Stimulated activated CD4-positive, alpha-beta T cell treated with anti-CD3 and anti-CD28 coated beads, Interleukin-1b, Interleukin-23, amount 100 ng/mL, for 1 hour (primary cell): ENCODE results near the gene RGMB.
"Not testable (repeated sequence)": the region's sequence is repeated elsewhere in the genome, so short reads cannot be mapped to it uniquely, and the experiment has no call there.

Source experiments
- DNase-seq, 2 donors: peaks; one replicate each; pipeline ENCODE4 v3.0.0-alpha.2; 2020; ENCODE audit warnings: low read depth in 2 of 2

RGMB gene, protein sequence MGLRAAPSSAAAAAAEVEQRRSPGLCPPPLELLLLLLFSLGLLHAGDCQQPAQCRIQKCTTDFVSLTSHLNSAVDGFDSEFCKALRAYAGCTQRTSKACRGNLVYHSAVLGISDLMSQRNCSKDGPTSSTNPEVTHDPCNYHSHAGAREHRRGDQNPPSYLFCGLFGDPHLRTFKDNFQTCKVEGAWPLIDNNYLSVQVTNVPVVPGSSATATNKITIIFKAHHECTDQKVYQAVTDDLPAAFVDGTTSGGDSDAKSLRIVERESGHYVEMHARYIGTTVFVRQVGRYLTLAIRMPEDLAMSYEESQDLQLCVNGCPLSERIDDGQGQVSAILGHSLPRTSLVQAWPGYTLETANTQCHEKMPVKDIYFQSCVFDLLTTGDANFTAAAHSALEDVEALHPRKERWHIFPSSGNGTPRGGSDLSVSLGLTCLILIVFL

DNA sequence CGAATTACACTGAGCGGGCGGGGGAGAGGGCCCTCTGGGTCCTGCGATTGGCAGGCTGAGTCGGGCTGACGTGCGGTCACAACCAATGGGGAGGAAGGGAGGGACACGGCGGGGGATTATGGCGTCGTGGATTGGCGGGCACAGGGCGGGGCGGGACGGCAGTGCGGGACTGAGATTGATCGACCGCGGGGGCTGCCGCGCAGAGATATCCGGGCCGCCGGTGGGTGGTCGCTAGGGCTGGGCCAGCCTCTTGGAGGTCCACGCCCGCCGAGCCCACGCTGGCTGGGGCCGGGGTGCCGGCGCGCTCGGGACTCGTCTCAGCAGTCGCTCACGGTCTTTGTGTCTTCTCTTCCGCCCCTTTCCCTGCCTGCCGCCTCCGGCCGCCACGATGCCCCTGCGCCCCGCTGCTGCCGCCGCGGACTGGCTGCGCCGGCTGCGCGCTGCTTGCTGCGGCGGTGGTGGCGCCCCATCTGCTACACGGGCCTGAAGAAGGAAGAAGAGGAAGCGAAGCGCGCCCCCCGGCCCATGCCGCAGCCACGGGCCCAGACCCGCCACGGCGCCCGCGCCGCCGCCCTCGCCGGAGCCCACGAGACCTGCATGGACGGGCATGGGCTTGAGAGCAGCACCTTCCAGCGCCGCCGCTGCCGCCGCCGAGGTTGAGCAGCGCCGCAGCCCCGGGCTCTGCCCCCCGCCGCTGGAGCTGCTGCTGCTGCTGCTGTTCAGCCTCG lies at the start of gene RGMB:
Gene RGMB, plus strand, starts transcription at position 200 of the 728 bp plus-strand sequence. Its CDS starts 408 bp downstream, at position 608.
- peak; percentile 69 to 71 for DNase-seq

DNA sequence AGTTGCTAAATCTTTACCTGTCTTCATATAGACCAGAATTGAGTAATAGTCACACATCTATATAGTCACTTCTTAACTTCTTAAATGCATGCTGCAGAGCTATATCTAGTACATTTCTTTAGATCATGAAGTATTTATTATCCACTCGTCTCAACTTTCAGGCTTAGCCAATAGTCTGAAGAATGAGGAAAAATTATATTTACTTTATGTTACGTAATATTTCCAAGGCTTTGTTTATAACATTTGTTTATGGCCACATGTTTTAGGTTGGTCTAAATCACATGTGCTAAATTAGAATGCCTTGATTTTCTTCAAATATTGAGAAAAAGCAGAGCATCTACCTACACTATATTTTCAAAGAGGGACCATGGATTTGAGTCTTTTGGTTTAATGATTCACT lies 47.2 kb upstream of the RGMB start:
- DNase-seq: no peak

DNA sequence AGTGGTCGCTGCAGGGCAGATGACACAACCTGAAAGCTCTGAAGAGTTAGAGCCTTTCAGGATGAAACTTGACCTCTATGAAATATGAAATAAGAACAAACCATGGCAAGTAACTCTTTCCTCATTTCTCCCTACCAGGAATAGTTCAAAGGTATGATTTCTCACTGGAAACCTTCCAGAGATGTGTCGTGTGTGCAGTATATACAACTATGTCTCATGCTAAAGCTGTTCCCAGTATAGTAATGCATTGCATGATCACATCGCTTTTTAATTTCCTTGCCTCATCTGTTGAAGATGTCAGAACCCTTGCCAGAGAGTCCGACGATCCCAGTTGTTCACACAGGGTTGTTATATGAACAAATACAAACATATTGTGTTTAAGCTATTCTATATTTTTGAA lies 45.8 kb upstream of the RGMB start:
- DNase-seq: no peak

DNA sequence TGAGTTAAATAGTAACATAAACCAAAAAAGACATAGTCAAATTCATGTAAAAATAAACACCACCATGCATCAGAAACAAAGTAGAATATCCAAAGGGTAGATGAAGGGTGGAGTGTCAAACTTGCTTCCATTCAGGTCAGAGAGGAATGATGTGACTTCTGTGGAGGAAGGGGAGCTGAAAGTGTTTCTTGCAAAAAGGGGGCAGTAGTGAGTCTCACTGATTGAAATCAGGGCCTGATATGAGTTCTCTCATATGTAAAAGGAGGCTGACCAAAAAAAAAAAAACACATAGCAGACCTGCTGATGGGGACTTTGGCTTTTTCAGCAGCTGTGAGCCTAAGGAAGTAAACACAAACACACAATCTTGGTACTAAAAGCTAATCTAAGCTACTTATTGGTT lies 38.8 kb upstream of the RGMB start:
- DNase-seq: no peak

DNA sequence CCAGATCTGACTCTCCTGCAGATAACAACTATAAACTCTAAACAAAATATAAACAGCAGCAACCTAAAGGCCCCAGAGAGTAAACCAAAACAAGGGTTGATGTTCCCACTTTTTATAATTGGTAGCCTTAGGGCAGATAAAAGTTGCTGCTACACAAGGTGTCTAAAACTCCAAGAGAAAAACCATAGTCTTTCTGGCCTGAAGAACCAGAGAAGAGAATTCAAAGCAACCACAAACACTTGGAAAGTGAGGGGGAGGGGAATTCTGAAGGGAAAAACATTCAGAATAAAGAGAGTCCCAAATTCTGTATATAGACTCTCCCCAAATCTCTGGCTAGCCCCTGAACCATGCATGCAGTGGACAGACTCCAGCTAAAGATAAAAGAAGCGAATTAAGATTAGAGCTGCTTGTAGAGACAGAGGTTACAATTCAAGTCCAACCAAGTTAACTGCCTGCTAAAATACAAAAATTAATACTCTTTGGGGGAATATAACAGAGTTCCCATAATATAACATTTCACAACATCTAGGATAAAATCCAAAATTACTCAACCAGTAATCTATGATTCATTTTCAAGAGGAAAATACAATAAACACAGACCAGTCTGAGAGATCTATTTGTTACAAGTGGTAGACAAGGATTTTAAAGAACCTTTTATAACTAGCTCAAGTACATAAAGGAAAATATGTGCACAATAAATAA lies 37.5 kb upstream of the RGMB start:
- no peak for DNase-seq

DNA sequence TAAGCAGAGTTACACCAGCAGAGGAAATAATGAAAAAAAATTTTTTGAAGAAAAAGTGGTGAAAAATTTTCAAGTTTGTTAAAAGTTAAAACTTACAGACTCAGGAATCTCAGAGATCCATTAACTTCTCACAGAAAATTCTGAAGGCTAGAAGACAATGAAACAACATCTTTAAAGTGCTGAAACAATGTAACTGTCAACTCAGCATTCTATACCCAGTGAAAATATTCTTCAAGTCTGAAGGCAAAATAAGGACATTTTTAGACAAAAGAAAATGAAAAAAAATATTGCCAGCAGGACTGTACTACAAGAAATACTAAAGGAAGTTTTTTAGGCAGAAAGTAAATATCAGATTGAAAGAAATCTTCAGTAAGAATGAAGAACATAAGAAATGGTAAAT lies 36.7 kb upstream of the RGMB start:
- no peak for DNase-seq

DNA sequence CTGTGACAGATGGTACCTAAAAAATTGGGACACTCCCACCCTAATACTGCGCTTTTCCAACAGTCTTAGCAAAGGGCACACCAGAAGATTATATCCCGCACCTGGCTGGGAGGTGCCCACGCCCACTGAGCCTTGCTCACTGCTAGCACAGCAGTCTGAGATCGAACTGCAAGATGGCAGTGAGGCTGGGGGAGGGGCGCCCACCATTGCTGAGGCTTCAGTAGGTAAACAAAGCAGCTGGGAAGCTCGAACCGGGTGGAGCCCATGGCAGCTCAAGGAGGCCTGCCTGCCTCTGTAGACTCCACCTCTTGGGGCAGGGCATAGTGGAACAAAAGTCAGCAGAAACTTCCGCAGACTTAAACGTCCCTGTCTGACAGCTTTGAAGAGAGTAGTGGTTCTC lies 36.0 kb upstream of the RGMB start:
- DNase-seq: not testable (repeated sequence)

DNA sequence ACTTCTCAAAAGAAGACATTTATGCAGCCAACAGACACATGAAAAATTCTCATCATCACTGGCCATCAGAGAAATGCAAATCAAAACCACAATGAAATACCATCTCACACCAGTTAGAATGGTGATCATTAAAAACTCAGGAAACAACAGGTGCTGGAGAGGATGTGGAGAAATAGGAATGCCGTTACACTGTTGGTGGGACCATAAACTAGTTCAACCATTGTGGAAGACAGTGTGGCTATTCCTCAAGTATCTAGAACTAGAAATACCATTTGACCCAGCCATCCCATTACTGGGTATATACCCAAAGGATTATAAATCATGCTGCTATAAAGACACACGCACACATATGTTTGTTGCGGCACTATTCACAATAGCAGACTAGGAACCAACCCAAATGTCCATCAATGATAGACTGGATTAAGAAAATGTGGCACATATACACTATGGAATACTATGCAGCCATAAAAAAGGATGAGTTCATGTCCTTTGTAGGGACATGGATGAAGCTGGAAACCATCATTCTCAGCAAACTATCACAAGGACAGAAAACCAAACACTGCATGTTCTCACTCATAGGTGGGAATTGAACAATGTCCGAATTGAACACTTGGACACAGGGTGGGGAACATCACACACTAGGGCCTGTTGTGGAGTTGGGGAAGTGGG lies 34.8 kb upstream of the RGMB start:
- not testable (repeated sequence) for DNase-seq

DNA sequence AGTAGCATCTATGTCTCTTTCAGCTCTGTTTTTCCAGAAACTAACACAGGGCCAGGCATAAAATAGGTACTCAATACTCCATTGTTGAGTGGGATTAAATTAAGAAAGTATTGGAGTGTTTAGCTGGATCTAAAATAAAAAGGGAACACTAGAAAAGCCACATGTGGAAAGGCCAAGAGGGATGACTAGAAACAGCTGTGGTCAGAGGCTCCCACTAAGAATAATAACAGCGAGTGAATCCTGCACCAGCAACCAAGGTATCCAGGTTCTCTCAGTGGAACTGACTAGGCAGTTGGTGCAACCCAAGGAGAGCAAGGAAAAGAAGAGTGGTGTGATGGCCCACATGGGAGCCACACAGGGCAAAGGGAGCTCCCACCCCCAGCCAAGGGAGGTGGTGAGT lies 31.5 kb upstream of the RGMB start:
- no peak for DNase-seq

DNA sequence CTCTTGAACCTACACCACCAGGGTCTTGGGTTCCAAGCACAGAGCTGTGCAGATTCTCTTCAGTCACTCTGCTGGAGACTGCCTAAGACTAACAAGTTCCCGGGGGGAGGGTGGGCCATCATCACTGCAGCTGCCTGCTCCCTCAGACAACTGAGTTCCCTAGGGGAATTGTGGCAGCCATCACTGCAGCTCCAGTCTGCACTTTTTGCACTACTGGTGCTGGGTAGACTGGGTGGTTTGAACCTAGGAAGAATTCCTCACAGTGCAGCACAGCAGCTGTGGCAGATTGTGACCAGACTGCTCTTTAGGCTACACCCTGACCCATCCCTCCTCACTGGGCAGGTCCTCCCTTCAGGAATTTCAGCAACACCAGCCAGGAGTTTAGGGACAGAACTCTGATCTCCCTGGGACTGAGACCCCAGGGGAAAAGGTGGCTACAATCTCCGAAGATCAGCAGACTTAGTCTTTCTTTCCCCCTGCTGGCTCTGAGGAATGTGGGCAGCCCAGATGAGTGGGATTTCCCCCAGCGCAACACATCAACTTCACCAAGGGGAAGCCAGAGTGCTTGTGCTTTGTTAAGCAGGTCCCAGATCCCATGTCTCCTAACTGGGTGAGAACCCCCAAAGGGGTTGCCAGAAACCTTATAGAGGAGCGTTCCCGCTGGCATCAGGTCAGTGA lies 30.9 kb upstream of the RGMB start:
- DNase-seq: no peak

DNA sequence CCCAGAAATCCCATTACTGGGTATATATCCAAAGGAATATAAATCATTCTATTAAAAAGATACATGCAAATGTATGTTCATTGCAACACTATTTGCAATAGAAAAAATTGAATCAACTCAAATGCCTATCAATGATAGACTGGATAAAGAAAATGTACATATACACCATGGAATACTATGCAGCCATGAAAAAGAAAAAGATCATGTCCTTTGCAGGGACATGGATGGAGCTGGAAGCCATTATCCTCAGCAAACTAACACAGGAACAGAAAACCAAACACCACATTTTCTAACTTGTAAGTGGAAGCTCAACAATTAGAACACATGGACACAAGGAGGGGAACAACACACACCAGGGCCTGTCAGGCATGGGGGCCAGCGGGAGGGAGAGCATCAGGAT lies 25.2 kb upstream of the RGMB start:
- not testable (repeated sequence) for DNase-seq

DNA sequence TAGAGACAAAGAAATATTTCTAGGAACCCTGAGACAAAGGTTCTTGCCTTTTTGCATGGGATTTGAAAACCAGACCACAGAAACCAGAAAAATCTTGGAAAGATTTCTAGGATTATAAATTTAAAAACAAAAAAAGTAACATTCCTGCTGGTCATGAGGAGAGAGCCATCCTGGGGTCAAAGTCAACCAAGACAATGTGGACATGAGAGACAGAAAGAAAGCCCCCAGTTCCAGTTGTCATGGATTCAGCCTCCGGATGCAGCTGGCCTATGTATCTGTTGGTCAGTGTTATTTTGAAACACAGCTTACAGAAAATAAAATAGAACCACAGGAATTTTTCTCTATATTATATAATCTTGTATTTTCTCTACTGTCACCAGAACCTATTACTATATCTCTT lies 24.4 kb upstream of the RGMB start:
- no peak for DNase-seq

DNA sequence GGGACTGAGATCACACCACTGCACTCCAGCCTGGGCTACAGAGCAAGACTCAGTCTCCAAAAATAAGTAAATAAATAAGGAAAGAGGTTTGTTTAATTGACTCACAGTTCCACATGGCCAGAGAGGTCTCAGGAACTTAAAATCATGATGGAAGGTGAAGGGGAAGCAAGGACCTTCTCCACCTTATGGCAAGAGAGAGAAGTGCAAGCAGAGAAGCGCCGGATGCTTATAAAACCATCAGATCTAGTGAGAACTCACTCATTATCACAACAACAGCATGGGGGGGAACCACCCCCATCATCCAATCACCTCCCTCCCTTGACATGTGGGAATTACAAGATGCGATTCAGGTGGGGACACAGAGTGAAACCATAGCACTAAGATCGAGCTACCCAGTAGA lies 22.8 kb upstream of the RGMB start:
- no peak for DNase-seq

DNA sequence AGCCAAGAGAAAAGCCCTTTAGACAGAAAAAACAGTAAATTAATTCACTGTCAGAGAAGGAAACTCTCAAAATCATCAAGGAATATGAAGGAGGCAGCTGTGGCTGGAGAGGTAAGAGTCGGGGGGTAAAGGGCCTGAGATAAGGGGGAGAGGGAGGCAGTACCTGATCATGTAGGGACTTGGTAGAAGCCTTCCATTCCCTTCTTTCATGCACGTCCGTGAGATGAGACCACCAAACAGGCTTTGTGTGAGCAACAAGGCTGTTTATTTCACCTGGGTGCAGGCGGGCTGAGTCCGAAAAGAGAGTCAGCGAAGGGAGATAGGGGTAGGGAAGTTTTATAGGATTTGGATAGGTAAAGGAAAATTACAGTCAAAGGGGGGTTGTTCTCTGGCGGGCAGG lies 21.1 kb upstream of the RGMB start:
- DNase-seq: not testable (repeated sequence)

DNA sequence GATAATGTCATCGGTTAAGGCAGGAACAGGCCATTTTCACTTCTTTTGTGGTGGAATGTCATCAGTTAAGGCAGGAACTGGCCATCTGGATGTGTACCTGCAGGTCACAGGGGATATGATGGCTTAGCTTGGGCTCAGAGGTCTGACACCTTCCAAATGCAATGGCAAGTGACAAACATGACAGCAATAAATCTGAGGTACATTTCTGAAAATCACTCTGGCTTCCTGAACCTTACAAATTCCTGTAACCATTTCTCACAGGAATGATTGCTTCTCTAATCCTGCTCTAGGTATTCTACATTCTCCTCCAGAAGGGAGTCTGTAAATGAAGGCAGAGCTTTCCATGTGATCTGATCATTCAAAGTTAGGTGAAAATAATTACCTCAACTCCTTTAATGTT lies 20.7 kb upstream of the RGMB start:
- not testable (repeated sequence) for DNase-seq

DNA sequence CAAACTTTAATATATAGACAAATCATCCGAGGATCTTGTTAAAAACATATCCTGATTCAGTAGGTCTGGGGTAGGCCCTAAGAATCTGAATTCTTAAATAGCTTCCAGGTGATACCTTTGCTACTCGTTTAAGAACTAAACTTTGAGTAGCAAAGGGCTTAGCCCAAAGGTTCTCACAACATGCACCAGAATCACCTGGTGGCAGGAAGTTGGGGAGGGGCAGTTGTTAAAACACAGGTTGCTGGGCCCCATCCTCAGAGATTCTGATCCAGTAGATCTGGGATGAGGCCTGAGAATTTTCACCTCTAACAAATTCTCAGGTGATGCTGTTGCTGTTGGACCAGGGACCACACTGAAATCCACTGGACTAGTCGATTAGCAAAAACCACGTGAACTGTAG lies 20.0 kb upstream of the RGMB start:
- DNase-seq: no peak

DNA sequence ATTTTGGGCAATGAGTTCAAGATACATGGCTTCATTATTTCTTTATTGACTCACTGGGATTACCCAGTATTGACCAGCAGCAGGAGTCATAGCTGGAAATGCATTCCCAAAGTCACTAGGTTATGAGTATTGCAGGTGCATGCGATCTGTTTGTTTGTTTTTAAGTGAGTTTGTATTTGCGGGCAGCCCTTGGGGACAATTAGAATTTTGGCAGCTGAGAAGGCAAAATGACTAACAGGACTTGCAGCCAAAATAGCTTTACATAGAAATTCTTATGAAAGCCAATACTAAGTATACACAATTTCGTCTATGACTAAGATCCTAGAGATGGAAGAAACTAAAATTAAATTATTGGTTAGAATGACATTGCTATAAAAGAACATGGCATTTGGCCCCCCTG lies 18.1 kb upstream of the RGMB start:
- no peak for DNase-seq

DNA sequence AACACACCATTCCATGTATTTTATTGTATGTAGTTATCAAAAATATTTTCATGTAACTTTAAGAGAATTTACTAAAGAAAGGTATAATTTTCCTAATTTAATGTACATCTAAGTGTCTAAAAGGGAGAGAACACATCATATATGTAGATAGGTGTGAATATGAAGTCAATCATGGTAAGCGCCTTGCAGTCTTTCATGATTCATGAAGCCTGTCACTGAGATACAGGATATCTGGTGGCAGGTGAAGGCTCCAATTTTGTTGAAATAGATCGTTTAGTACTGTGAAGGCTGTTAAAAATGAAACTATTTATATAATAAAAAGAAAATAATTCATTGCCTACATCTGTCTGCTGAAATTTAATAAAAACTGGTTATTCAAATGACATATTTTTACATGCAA lies 15.5 kb upstream of the RGMB start:
- no peak for DNase-seq

DNA sequence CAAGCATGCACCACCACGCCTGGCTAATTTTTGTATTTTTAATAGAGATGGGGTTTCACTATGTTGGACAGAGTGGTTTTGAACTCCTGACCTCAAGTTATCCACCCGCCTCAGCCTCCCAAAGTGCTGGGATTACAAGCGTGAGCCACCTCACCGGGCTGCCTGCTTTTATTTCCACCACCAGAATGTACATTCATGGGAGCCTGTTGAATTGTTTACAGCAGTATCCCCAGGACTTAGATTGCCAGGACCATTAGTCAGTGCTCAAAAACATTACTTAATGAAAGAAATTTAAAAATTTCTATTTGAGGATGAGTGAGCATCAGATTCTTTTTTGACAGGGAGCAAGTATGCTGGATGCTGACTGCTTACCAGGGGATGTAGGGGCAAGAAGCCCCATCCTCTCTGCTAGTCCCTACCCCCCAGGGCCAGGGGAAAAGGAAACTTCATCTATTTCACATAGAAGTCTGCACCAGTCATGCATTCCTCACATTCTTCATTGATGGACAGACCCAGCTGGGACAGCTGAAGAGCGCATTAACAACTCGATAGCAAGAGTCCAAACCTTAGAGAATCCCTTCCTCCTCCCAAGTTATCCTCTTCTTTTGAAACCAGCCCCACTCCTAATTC lies 10.3 kb upstream of the RGMB start:
- DNase-seq: no peak

DNA sequence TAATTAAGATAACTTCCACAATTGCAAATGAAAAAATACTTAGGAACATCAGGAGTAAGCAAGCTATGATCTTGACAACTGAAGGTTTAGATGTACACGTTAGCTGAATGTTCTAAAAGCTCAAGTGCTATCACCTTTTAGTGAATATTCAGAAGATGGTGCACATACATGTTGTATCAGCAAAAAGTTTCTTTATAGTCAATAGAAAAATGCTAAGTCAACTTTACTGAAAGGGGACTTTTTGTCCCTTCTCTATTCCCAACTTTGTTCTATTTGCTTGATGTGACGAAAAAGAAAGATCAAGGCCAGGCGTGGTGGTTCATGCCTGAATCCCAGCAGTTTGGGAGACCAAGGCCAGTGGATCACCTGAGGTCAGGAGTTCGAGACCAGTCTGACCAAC lies 7.6 kb upstream of the RGMB start:
- no peak for DNase-seq

DNA sequence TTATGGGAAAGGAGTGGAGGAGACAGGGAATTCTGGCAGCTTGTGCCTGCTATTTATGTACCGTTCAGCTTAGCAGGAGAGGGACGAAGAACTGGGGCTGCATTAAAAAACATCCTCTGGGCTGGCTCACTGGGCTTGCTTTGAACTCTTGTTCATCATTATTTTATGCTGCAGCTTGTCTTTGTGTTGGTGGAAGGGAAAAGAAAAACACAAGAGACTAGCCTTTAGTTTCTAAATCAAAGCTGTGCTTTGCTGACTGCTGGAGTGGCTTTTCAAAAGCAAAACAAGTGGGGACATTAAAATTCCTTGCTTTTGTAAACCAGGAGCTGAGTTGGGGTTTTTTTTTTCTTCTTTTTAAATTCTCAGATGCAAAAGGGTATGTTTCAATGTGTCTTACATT lies 5.9 kb upstream of the RGMB start:
- no peak for DNase-seq
